HCT116 (cell line): ENCODE measurements around the gene ALOX5AP. TPM values are rescaled to one million over a fixed set of nuclear protein-coding genes. Genes with fewer than 3 reads are reported as not detected.

ENCODE experiments used
- ATAC-seq: fragments of 200-7000 bp; cut with Tn5 transposase; 2 replicates; pipeline ENCODE4 v1.9.1; 2020; ENCODE audit warnings: mild to moderate bottlenecking, moderate library complexity
- BruUV-seq: library from RNA; stranded (reverse); fragments of 400-500 nt; replicated peaks from 2 replicates; lab custom pipeline; 2021; lab: Mats Ljungman, UMichigan
- CTCF ChIA-PET: fragments of 300-600 bp; sonication (Branson Sonifier 250); formaldehyde crosslinking; loops from one replicate; lab custom pipeline; 2021; ENCODE audit warnings: antibody characterized with exemption; lab: Charles Lee
- POLR2A ChIA-PET: fragments of 300-600, 350-600 bp; sonication (Branson Sonifier 250); formaldehyde crosslinking; loops from one replicate; lab custom pipeline; 2021; ENCODE audit warnings: antibody characterized with exemption; lab: Charles Lee
- RAD21 ChIA-PET, 2 experiments: fragments of 300-600 bp; sonication (Branson Sonifier 250); formaldehyde crosslinking; loops; one replicate each; lab custom pipeline; 2023; ENCODE audit warnings: low total read pairs in 2 of 2; ENCODE audit not compliant: uncharacterized antibody in 2 of 2, unreplicated experiment in 2 of 2, low non-redundant PET in 1 of 2; lab: Charles Lee
- DNase-seq: peaks from one replicate; pipeline ENCODE4 v3.0.0-alpha.2; 2010; ENCODE audit warnings: low read depth, low spot score
- H2AFZ ChIP-seq: fragments of 200-600 bp; shearing (Covaris generic), sonication (generic); 2 replicates; pipeline ENCODE4 v1.6.1; 2017; ENCODE audit warnings: low read depth, mixed run types, mixed read lengths, antibody characterized with exemption, low read length; ENCODE audit not compliant: poor library complexity, severe bottlenecking
- H3K27ac ChIP-seq: 2 replicates; pipeline ENCODE4 v1.5.1; 2012; ENCODE audit warnings: low read depth, low read length
- H3K27me3 ChIP-seq: fragments of 200-600 bp; sonication (generic); 2 replicates; pipeline ENCODE4 v1.6.1; 2016; ENCODE audit warnings: mixed run types, low read length, mixed read lengths; ENCODE audit not compliant: insufficient read depth
- H3K36me3 ChIP-seq, 2 experiments: fragments of 200-500 bp in 1 of 2; fragments of 200-600 bp in 1 of 2; sonication (Bioruptor generic) in 1 of 2; sonication (generic) in 1 of 2; 2 replicates each; pipeline versions ENCODE4 v1.5.1 to v1.6.1; 2014 to 2016; ENCODE audit warnings: low read length in 2 of 2, inconsistent platforms in 1 of 2, mixed read lengths in 1 of 2, mixed run types in 1 of 2; ENCODE audit not compliant: insufficient read depth in 2 of 2, control insufficient read depth in 1 of 2
- H3K4me1 ChIP-seq, 2 experiments: fragments of 200-600 bp in 1 of 2; sonication (generic) in 1 of 2; 2 replicates each; pipeline versions ENCODE4 v1.5.1 to v1.6.1; 2012 to 2017; ENCODE audit warnings: low read length in 2 of 2, inconsistent platforms in 1 of 2, mild to moderate bottlenecking in 1 of 2, mixed read lengths in 1 of 2, mixed run types in 1 of 2, moderate library complexity in 1 of 2; ENCODE audit not compliant: insufficient read depth in 2 of 2, control insufficient read depth in 1 of 2
- H3K4me2 ChIP-seq: fragments of 200-600 bp; sonication (generic); 2 replicates; pipeline ENCODE4 v1.6.1; 2017; ENCODE audit warnings: mixed run types, low read length, mixed read lengths
- H3K4me3 ChIP-seq, 2 experiments: fragments of 200-600 bp in 1 of 2; sonication (generic) in 1 of 2; replicated peaks in 1 of 2; 2 replicates each; pipeline ENCODE4 v1.5.1; 2011 to 2016; ENCODE audit warnings: low read length in 2 of 2, control low read depth in 1 of 2, low read depth in 1 of 2, mild to moderate bottlenecking in 1 of 2, mixed read lengths in 1 of 2, mixed run types in 1 of 2
- H3K79me2 ChIP-seq: fragments of 200-600 bp; sonication (generic); 2 replicates; pipeline ENCODE4 v1.6.1; 2017; ENCODE audit warnings: mild to moderate bottlenecking, mixed run types, low read length, moderate library complexity, mixed read lengths; ENCODE audit not compliant: insufficient read depth
- H3K9ac ChIP-seq: fragments of 200-600 bp; sonication (generic); 2 replicates; pipeline ENCODE4 v1.6.1; 2016; ENCODE audit warnings: low read length, mixed read lengths
- H3K9me2 ChIP-seq: fragments of 200-600 bp; sonication (generic), shearing (Covaris generic); 2 replicates; pipeline ENCODE4 v1.6.1; 2017; ENCODE audit warnings: mixed run types, mild to moderate bottlenecking, moderate library complexity; ENCODE audit not compliant: insufficient read depth
- H3K9me3 ChIP-seq, 2 experiments: fragments of 200-500 bp in 1 of 2; fragments of 200-600 bp in 1 of 2; sonication (Bioruptor generic) in 1 of 2; sonication (generic) in 1 of 2; 2 replicates each; pipeline ENCODE4 v1.6.1; 2014 to 2017; ENCODE audit warnings: low read length in 2 of 2, mixed read lengths in 2 of 2, inconsistent platforms in 1 of 2, low read depth in 1 of 2, mild to moderate bottlenecking in 1 of 2, mixed run types in 1 of 2, moderate library complexity in 1 of 2; ENCODE audit not compliant: control insufficient read depth in 1 of 2, insufficient read depth in 1 of 2
- H4K20me1 ChIP-seq: fragments of 200-600 bp; sonication (generic), shearing (Covaris generic); 2 replicates; pipeline ENCODE4 v1.6.1; 2017; ENCODE audit warnings: mixed run types, mild to moderate bottlenecking, moderate library complexity; ENCODE audit not compliant: insufficient read depth
- CEBPB ChIP-seq: IDR thresholded peaks from 2 replicates; pipeline ENCODE4 v1.6.1; 2012; ENCODE audit warnings: low read depth
- EGR1 ChIP-seq: IDR thresholded peaks from 2 replicates; pipeline ENCODE4 v1.6.1; 2012; ENCODE audit warnings: low read depth
- ELF1 ChIP-seq: IDR thresholded peaks from 2 replicates; pipeline ENCODE4 v1.6.1; 2012; ENCODE audit warnings: low read depth, borderline replicate concordance
- EZH2phosphoT487 ChIP-seq: fragments of 200-600 bp; IDR thresholded peaks from 2 replicates; pipeline ENCODE4 v1.6.1; 2018; ENCODE audit warnings: antibody characterized with exemption, borderline replicate concordance
- FOSL1 ChIP-seq: IDR thresholded peaks from 2 replicates; pipeline ENCODE4 v1.6.1; 2012; ENCODE audit warnings: low read depth
- JUND ChIP-seq: IDR thresholded peaks from 2 replicates; pipeline ENCODE4 v1.6.1; 2012
- POLR2A ChIP-seq: IDR thresholded peaks from 2 replicates; pipeline ENCODE4 v1.7.0; 2011; ENCODE audit warnings: borderline replicate concordance; ENCODE audit not compliant: insufficient read depth, insufficient read length; ENCODE audit errors: extremely low read depth
- SIN3A ChIP-seq: IDR thresholded peaks from 2 replicates; pipeline ENCODE4 v1.6.1; 2012; ENCODE audit warnings: low read depth
- SP1 ChIP-seq: IDR thresholded peaks from 2 replicates; pipeline ENCODE4 v1.6.1; 2012; ENCODE audit warnings: low read depth
- ZFX ChIP-seq: fragments of 450-650 bp; IDR thresholded peaks from 2 replicates; pipeline ENCODE4 v1.6.1; 2017
- ZNF274 ChIP-seq: fragments of 200-500 bp; sonication (Bioruptor generic); IDR thresholded peaks from 2 replicates; pipeline ENCODE4 v1.6.1; 2014; ENCODE audit warnings: mild to moderate bottlenecking, low read depth, low read length, inconsistent platforms
- intact Hi-C: fragments of 100-400 bp; cut with micrococcal nuclease; formaldehyde crosslinking; loops from 2 replicates; pipeline ENCODE4 v1.10.0; 2022
- total RNA-seq: library from RNA; stranded (reverse); gene quantifications from one replicate; pipeline ENCODE4 v1.2.1, GENCODE V29; 2021; ENCODE audit not compliant: unreplicated experiment
- TF ChIP-seq, protein P1 (sequence below): IDR thresholded peaks from 2 replicates; pipeline ENCODE4 v1.6.1; 2012; ENCODE audit warnings: low read depth
- TF ChIP-seq, protein P2 (sequence below): IDR thresholded peaks from 2 replicates; pipeline ENCODE4 v1.6.1; 2012
- TF ChIP-seq, protein P3 (sequence below): IDR thresholded peaks from 2 replicates; pipeline ENCODE4 v1.6.1; 2011; ENCODE audit warnings: mild to moderate bottlenecking, low read length, moderate library complexity; ENCODE audit not compliant: insufficient replicate concordance; ENCODE audit errors: extremely low read depth

The ALOX5AP gene
- total RNA-seq, 1 experiment from 2014 or later = not detected

DNA sequence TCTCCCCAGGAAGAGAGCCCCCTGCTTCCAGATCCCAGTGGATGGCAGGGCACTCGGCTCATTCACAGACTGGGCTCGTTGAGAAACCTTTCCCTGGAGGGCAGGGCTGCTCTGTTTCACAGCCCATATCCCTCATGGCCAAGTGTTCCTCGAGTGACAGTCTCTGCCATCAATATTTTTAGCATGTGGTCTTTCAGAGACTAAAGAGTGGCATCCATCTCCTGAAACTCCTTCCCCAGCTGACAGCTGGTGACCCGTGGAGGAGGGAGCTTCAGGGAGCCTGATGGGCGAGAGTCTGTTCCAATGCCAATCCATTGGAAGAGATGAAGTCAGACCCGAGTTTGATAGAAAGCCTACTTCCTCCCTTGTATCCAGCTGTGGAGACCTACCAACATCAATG is 30.7 kb upstream of the ALOX5AP start:
- no peak overlapping the region for H2AFZ ChIP-seq
- no TSS peak for BruUV-seq
- H3K27ac ChIP-seq = no peak overlapping the region
- no peaks in the 10 kb centered on the region for H4K20me1 ChIP-seq
- no peaks in the 10 kb centered on the region for H3K79me2 ChIP-seq
- no peak overlapping the region for H3K4me3 ChIP-seq
- TF ChIP-seq, protein P1, sequence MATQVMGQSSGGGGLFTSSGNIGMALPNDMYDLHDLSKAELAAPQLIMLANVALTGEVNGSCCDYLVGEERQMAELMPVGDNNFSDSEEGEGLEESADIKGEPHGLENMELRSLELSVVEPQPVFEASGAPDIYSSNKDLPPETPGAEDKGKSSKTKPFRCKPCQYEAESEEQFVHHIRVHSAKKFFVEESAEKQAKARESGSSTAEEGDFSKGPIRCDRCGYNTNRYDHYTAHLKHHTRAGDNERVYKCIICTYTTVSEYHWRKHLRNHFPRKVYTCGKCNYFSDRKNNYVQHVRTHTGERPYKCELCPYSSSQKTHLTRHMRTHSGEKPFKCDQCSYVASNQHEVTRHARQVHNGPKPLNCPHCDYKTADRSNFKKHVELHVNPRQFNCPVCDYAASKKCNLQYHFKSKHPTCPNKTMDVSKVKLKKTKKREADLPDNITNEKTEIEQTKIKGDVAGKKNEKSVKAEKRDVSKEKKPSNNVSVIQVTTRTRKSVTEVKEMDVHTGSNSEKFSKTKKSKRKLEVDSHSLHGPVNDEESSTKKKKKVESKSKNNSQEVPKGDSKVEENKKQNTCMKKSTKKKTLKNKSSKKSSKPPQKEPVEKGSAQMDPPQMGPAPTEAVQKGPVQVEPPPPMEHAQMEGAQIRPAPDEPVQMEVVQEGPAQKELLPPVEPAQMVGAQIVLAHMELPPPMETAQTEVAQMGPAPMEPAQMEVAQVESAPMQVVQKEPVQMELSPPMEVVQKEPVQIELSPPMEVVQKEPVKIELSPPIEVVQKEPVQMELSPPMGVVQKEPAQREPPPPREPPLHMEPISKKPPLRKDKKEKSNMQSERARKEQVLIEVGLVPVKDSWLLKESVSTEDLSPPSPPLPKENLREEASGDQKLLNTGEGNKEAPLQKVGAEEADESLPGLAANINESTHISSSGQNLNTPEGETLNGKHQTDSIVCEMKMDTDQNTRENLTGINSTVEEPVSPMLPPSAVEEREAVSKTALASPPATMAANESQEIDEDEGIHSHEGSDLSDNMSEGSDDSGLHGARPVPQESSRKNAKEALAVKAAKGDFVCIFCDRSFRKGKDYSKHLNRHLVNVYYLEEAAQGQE = no peak
- TF ChIP-seq, protein P2, sequence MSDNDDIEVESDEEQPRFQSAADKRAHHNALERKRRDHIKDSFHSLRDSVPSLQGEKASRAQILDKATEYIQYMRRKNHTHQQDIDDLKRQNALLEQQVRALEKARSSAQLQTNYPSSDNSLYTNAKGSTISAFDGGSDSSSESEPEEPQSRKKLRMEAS = no peak
- TF ChIP-seq ZFX (no peak), ZNF274 (no peak), POLR2A (no peak), SIN3A (no peak), CEBPB (no peak), SP1 (no peak), JUND (no peak), EZH2phosphoT487 (no peak), ELF1 (no peak), FOSL1 (no peak), EGR1 (no peak)
- TF ChIP-seq, protein P3, sequence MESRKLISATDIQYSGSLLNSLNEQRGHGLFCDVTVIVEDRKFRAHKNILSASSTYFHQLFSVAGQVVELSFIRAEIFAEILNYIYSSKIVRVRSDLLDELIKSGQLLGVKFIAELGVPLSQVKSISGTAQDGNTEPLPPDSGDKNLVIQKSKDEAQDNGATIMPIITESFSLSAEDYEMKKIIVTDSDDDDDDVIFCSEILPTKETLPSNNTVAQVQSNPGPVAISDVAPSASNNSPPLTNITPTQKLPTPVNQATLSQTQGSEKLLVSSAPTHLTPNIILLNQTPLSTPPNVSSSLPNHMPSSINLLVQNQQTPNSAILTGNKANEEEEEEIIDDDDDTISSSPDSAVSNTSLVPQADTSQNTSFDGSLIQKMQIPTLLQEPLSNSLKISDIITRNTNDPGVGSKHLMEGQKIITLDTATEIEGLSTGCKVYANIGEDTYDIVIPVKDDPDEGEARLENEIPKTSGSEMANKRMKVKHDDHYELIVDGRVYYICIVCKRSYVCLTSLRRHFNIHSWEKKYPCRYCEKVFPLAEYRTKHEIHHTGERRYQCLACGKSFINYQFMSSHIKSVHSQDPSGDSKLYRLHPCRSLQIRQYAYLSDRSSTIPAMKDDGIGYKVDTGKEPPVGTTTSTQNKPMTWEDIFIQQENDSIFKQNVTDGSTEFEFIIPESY = no peak
- intact Hi-C loops = no loop called here
- 0 out of 4 replicates have a peak, but pooled peaks cover 0 to 4% of the 10 kb centered on the region in 2 experiments for H3K4me1 ChIP-seq
- POLR2A ChIA-PET = no interaction called here
- H3K4me2 ChIP-seq = no peak overlapping the region
- no peaks in the 10 kb centered on the region for H3K9me2 ChIP-seq
- H3K36me3 ChIP-seq = no peaks in the 10 kb centered on the region
- no peaks in the 10 kb centered on the region for H3K27me3 ChIP-seq
- ATAC-seq = no peak
- no peak for DNase-seq
- no peak overlapping the region for H3K9ac ChIP-seq
- no peaks in the 10 kb centered on the region for H3K9me3 ChIP-seq
- RAD21 ChIA-PET = no interaction called here
- CTCF ChIA-PET = no interaction called here
